GM19455 (cell line): ENCODE results near the gene TENT4B.
A peak's percentile ranks its signal among the peaks of the same experiment; 100 is the strongest.
"Not testable (repeated sequence)": the region's sequence is repeated elsewhere in the genome, so short reads cannot be mapped to it uniquely, and the experiment has no call there.

Experiments
- ATAC-seq: cut with Tn5 transposase; IDR thresholded peaks from one replicate; pipeline ENCODE4 v1.9.1; 2021; ENCODE audit not compliant: unreplicated experiment

The TENT4B gene

GRCh38 chr16:50229149-50229726 is 76.1 kb downstream of the TENT4B start:
- no peak for ATAC-seq

GRCh38 chr16:50234771-50235556 is 81.9 kb downstream of the TENT4B start:
- ATAC-seq, result no peak

GRCh38 chr16:50235581-50235980 is 82.5 kb downstream of the TENT4B start:
- no peak for ATAC-seq

GRCh38 chr16:50238314-50238713 is 85.2 kb downstream of the TENT4B start:
- no peak for ATAC-seq

GRCh38 chr16:50238868-50239301 is 85.8 kb downstream of the TENT4B start:
- no peak for ATAC-seq

GRCh38 chr16:50243024-50243423 is 89.9 kb downstream of the TENT4B start:
- not testable (repeated sequence) for ATAC-seq

GRCh38 chr16:50244140-50244503 is 91.0 kb downstream of the TENT4B start:
- ATAC-seq, result no peak

- ATAC-seq, result no peak
Measured at GRCh38 chr16:50244504-50245416, 91.7 kb downstream of the TENT4B start.

- ATAC-seq, result peak; percentile 79
Measured at GRCh38 chr16:50245417-50246298, 92.6 kb downstream of the TENT4B start.

- peak; percentile 20 for ATAC-seq
Measured at GRCh38 chr16:50246299-50247122, 93.4 kb downstream of the TENT4B start.

GRCh38 chr16:50247123-50247905 is 94.2 kb downstream of the TENT4B start:
- ATAC-seq, result no peak

GRCh38 chr16:50247906-50248608 is 95.0 kb downstream of the TENT4B start:
- ATAC-seq, result no peak

GRCh38 chr16:50248845-50249244 is 95.7 kb downstream of the TENT4B start:
- ATAC-seq, result no peak

GRCh38 chr16:50251375-50252081 is 98.4 kb downstream of the TENT4B start:
- ATAC-seq, result no peak

- ATAC-seq, result no peak
Measured at GRCh38 chr16:50252082-50252611, 99.0 kb downstream of the TENT4B start.

GRCh38 chr16:50252874-50253513 is 99.9 kb downstream of the TENT4B start:
- no peak for ATAC-seq

- no peak for ATAC-seq
Measured at GRCh38 chr16:50253514-50253910, 100.4 kb downstream of the TENT4B start.
